NCI-H1092 treated with DMSO at 0.1 percent for 48 hours (cell line): ENCODE data around the gene PSMB5.

Experiments
- DNase-seq: peaks from one replicate; lab custom pipeline; 2025; lab: John Stamatoyannopoulos, UW

Gene PSMB5

GRCh38 chr14:23043754-23044153 is 9.1 kb upstream of the PSMB5 start:
- no peak for DNase-seq

- DNase-seq, result no peak
Observed at GRCh38 chr14:23043145-23043544, 8.4 kb upstream of the PSMB5 start.

GRCh38 chr14:23042162-23042965 is 7.7 kb upstream of the PSMB5 start, which contains the start of gene PSMB11:
Gene PSMB11, plus strand, starts transcription at chr14:23042212. Its CDS starts 14 bp downstream, at chr14:23042226.
- DNase-seq, result no peak

GRCh38 chr14:23041729-23042128 is 7.0 kb upstream of the PSMB5 start:
- DNase-seq, result no peak

- no peak for DNase-seq
Observed at GRCh38 chr14:23040100-23040499, 5.4 kb upstream of the PSMB5 start.

- DNase-seq, result no peak
Observed at GRCh38 chr14:23035303-23036144, 824 bp upstream of the PSMB5 start.

GRCh38 chr14:23033801-23034497 is 751 bp downstream of the PSMB5 start:
- no peak for DNase-seq

GRCh38 chr14:23033251-23033727 is 1.4 kb downstream of the PSMB5 start:
- DNase-seq, result no peak

GRCh38 chr14:23030936-23031335 is 3.8 kb downstream of the PSMB5 start:
- DNase-seq, result no peak

- DNase-seq, result no peak
Observed at GRCh38 chr14:23028799-23029198, 5.9 kb downstream of the PSMB5 start.

- DNase-seq, result no peak
Observed at GRCh38 chr14:23025151-23025814, 9.4 kb downstream of the PSMB5 start.

GRCh38 chr14:23024612-23025075 is 10.1 kb downstream of the PSMB5 start:
- DNase-seq, result no peak

- DNase-seq, result no peak
Observed at GRCh38 chr14:23023795-23024152, 10.9 kb downstream of the PSMB5 start.

GRCh38 chr14:23023022-23023794 is 11.5 kb downstream of the PSMB5 start:
- DNase-seq, result no peak

GRCh38 chr14:23021889-23022442 is 12.7 kb downstream of the PSMB5 start:
- no peak for DNase-seq

GRCh38 chr14:23021434-23021833 is 13.3 kb downstream of the PSMB5 start:
- no peak for DNase-seq

- DNase-seq, result no peak
Observed at GRCh38 chr14:23020143-23021128, 14.3 kb downstream of the PSMB5 start.

- no peak for DNase-seq
Observed at GRCh38 chr14:23018107-23018506, 16.6 kb downstream of the PSMB5 start.

GRCh38 chr14:23017091-23017490 is 17.6 kb downstream of the PSMB5 start:
- DNase-seq, result no peak
